SK-N-MC (cell line): ENCODE data around the gene LRFN4.

Experiments used
- EZH2 ChIP-seq: fragments of 200-600 bp; sonication (generic); IDR thresholded peaks from one replicate; pipeline ENCODE4 v1.6.1; 2017; ENCODE audit warnings: antibody characterized with exemption
- FOXP2 ChIP-seq: optimal IDR thresholded peaks from 2 replicates; pipeline ENCODE3; 2011; ENCODE audit warnings: mild to moderate bottlenecking, moderate library complexity; ENCODE audit not compliant: insufficient read depth; ENCODE audit errors: extremely low read length, control extremely low read depth
- POLR2AphosphoS5 ChIP-seq: IDR thresholded peaks from 2 replicates; pipeline ENCODE4 v1.6.1; 2012; ENCODE audit warnings: mild to moderate bottlenecking, low read depth, low read length, borderline replicate concordance

GRCh38 chr11:66863428-66864125, 6.7 kb downstream of the LRFN4 start:
- no peak for TF ChIP-seq EZH2
- no peak for TF ChIP-seq POLR2AphosphoS5
- TF ChIP-seq FOXP2 = no peak
